Measurements from ENCODE around the gene LYPLA2.

GRCh38 chr1:23814016-23814415 is 23.1 kb downstream of the LYPLA2 start:
- TF ChIP-seq POLR2AphosphoS5 (IDR thresholded peaks at IDR 0.05; ENCODE audit: low read depth, low read length) (no peak), GABPA (IDR thresholded peaks at IDR 0.05; ENCODE audit: borderline replicate concordance, insufficient read depth, low read length) (no peak), TEAD4 (IDR thresholded peaks at IDR 0.05; ENCODE audit: low read depth, low read length) (no peak), JUND (IDR thresholded peaks at IDR 0.05; ENCODE audit: low read length) (no peak), RFX5 (IDR thresholded peaks at IDR 0.05; ENCODE audit: borderline replicate concordance, low read depth, low read length) (no peak), E2F6 (IDR thresholded peaks at IDR 0.05) (no peak), NANOG (IDR thresholded peaks at IDR 0.05; ENCODE audit: insufficient read depth, low read depth, low read length, poor library complexity, severe bottlenecking) (no peak), MAFK (IDR thresholded peaks at IDR 0.05; ENCODE audit: low read depth, low read length) (no peak), CTCF (IDR thresholded peaks at IDR 0.05; ENCODE audit: control extremely low read depth in 1 of 3, insufficient read depth in 1 of 3, low read depth in 1 of 3, low read length in 3 of 3) (no peak), TAF1 (IDR thresholded peaks at IDR 0.05; ENCODE audit: low read depth, low read length) (no peak), YY1 (IDR thresholded peaks at IDR 0.05; ENCODE audit: low read depth, low read length) (no peak)

Data from H1 (cell line).